GM12891 (cell line): ENCODE results near the gene NLK.

ENCODE experiments used
- POLR2A ChIP-seq: IDR thresholded peaks from 2 replicates; pipeline ENCODE4 v1.6.1; 2011; ENCODE audit warnings: low read depth, low read length, control low read depth
- POLR2AphosphoS5 ChIP-seq: IDR thresholded peaks from 2 replicates; pipeline ENCODE4 v1.6.1; 2011; ENCODE audit warnings: low read depth, low read length, control low read depth
- POU2F2 ChIP-seq: IDR thresholded peaks from 2 replicates; pipeline ENCODE4 v1.6.1; 2011; ENCODE audit warnings: low read depth, mild to moderate bottlenecking, control low read depth, low read length, moderate library complexity
- SPI1 ChIP-seq: IDR thresholded peaks from 2 replicates; pipeline ENCODE4 v1.6.1; 2011; ENCODE audit warnings: low read depth, low read length, control low read depth
- TAF1 ChIP-seq: IDR thresholded peaks from 2 replicates; pipeline ENCODE4 v1.6.1; 2011; ENCODE audit warnings: low read depth, low read length, control low read depth

GRCh38 chr17:28010406-28010805 is 32.1 kb upstream of the NLK start:
- TF ChIP-seq POLR2A, result no peak
- no peak for TF ChIP-seq POLR2AphosphoS5
- TF ChIP-seq TAF1, result no peak
- no peak for TF ChIP-seq SPI1
- TF ChIP-seq POU2F2, result no peak
